Endothelial cell of umbilical vein (primary cell): ENCODE results near the gene NDUFA6. TPM values are rescaled to one million over a fixed set of nuclear protein-coding genes. Genes with fewer than 3 reads are reported as not detected.
"Not testable (repeated sequence)": the region's sequence is repeated elsewhere in the genome, so short reads cannot be mapped to it uniquely, and the experiment has no call there.

Experiments
- BruUV-seq: library from RNA; stranded (reverse); fragments of 400-500 nt; replicated peaks from 2 replicates; lab custom pipeline; 2021; lab: Mats Ljungman, UMichigan
- CTCF ChIA-PET: fragments of 300-600, 350-600 bp; sonication (Branson Sonifier 250); formaldehyde crosslinking; loops from one replicate; lab custom pipeline; 2021; ENCODE audit warnings: antibody characterized with exemption, inconsistent platforms; lab: Charles Lee
- POLR2A ChIA-PET: fragments of 300-600, 350-600 bp; sonication (Branson Sonifier 250); formaldehyde crosslinking; loops from one replicate; lab custom pipeline; 2021; ENCODE audit warnings: antibody characterized with exemption, inconsistent platforms; lab: Charles Lee
- DNase-seq: peaks from one replicate; pipeline ENCODE4 v3.0.0-alpha.2; 2011; ENCODE audit warnings: low read depth, low spot score
- FAIRE-seq: peaks from 2 replicates; lab custom pipeline; 2011; peaks lifted over from hg19 to GRCh38; lab: Jason Lieb, UNC
- H2AFZ ChIP-seq: 2 replicates; pipeline ENCODE4 v1.6.0; 2012; ENCODE audit warnings: low read depth, low read length, control low read depth, inconsistent platforms
- H3K27ac ChIP-seq: 2 replicates; pipeline ENCODE4 v1.5.1; 2011; ENCODE audit warnings: low read depth, mild to moderate bottlenecking, control low read depth, low read length, moderate library complexity; ENCODE audit not compliant: insufficient read depth
- H3K27me3 ChIP-seq, 2 experiments: 2 replicates each; pipeline versions ENCODE4 v1.6.0 to v1.6.1; 2011; ENCODE audit warnings: low read length in 2 of 2, mixed read lengths in 1 of 2; ENCODE audit not compliant: control insufficient read depth in 2 of 2, insufficient read depth in 2 of 2
- H3K36me3 ChIP-seq, 2 experiments: 2 replicates in 1 of 2; 3 replicates in 1 of 2; pipeline ENCODE4 v1.5.1; 2011; ENCODE audit warnings: low read length in 2 of 2, mild to moderate bottlenecking in 1 of 2, moderate library complexity in 1 of 2; ENCODE audit not compliant: control insufficient read depth in 2 of 2, insufficient read depth in 2 of 2; ENCODE audit errors: extremely low read depth in 1 of 2
- H3K4me1 ChIP-seq: 3 replicates; pipeline ENCODE4 v1.5.1; 2011; ENCODE audit warnings: mild to moderate bottlenecking, low read length; ENCODE audit not compliant: control insufficient read depth, insufficient read depth; ENCODE audit errors: extremely low read depth
- H3K4me2 ChIP-seq: 2 replicates; pipeline ENCODE4 v1.6.1; 2011; ENCODE audit warnings: low read length, control low read depth, mixed read lengths; ENCODE audit not compliant: insufficient read depth
- H3K4me3 ChIP-seq, 3 experiments: fragments of 200-600 bp in 1 of 3; sonication (generic), shearing (Covaris generic) in 1 of 3; replicated peaks in 1 of 3; 2 replicates each; pipeline ENCODE4 v1.5.1; 2011 to 2016; ENCODE audit warnings: control low read depth in 3 of 3, low read length in 3 of 3, mild to moderate bottlenecking in 2 of 3, inconsistent platforms in 1 of 3, low read depth in 1 of 3, moderate library complexity in 1 of 3; ENCODE audit not compliant: insufficient read depth in 1 of 3
- H3K79me2 ChIP-seq: 2 replicates; pipeline ENCODE4 v1.6.0; 2012; ENCODE audit warnings: low read length, inconsistent platforms; ENCODE audit not compliant: control insufficient read depth, insufficient read depth
- H3K9ac ChIP-seq: replicated peaks from 2 replicates; pipeline ENCODE3; 2011; ENCODE audit warnings: low read length, control low read depth; ENCODE audit not compliant: insufficient read depth; ENCODE audit errors: extremely low read depth
- H3K9me1 ChIP-seq: replicated peaks from 3 replicates; pipeline ENCODE4 v1.6.0; 2011; ENCODE audit warnings: mild to moderate bottlenecking, low read length; ENCODE audit not compliant: control insufficient read depth, insufficient read depth; ENCODE audit errors: extremely low read depth
- H3K9me3 ChIP-seq: replicated peaks from 2 replicates; pipeline ENCODE4 v1.5.1; 2012; ENCODE audit warnings: low read length, inconsistent platforms; ENCODE audit not compliant: control insufficient read depth, insufficient read depth
- H4K20me1 ChIP-seq: replicated peaks from 2 replicates; pipeline ENCODE3; 2011; ENCODE audit warnings: mild to moderate bottlenecking, low read length; ENCODE audit not compliant: control insufficient read depth, insufficient read depth; ENCODE audit errors: extremely low read depth
- GATA2 ChIP-seq: IDR thresholded peaks from 2 replicates; pipeline ENCODE4 v1.7.0; 2011; ENCODE audit warnings: low read depth, mild to moderate bottlenecking, moderate library complexity, mixed read lengths, low read length; ENCODE audit not compliant: insufficient read length, insufficient read depth
- MYC ChIP-seq: IDR thresholded peaks from one replicate; pipeline ENCODE4 v1.6.1; 2011; ENCODE audit warnings: mild to moderate bottlenecking, low read depth, low read length
- dilution Hi-C: fragments of 300-500 bp; cut with MboI; formaldehyde crosslinking; loops from one replicate; pipeline ENCODE4 v1.15.0; 2019; ENCODE audit warnings: low sequenced_read_pairs; ENCODE audit not compliant: extremely low pct_ligation_motif_present
- intact Hi-C: fragments of 100-400 bp; cut with micrococcal nuclease; formaldehyde crosslinking; loops from one replicate; pipeline ENCODE4 v1.10.0; 2022
- polyA plus RNA-seq, 4 experiments: library from polyadenylated mRNA; depleted of rRNA in 3 of 4; stranded (reverse) in 3 of 4; unstranded in 1 of 4; fragments of >200 nt; gene quantifications; 2 replicates each; pipeline versions ENCODE4 v1.2.1 to v1.2.3, GENCODE V29; 2011 to 2012; ENCODE audit warnings: missing spikeins in 1 of 4
- total RNA-seq: library from RNA; stranded (reverse); gene quantifications from 2 replicates; pipeline ENCODE4 v1.2.3, GENCODE V29; 2021
- TF ChIP-seq, protein P1 (sequence below), 2 donors: IDR thresholded peaks; 1 replicate in 1 of 2; 2 replicates in 1 of 2; pipeline ENCODE4 v1.5.1; 2011; ENCODE audit warnings: low read length in 2 of 2, mild to moderate bottlenecking in 2 of 2, moderate library complexity in 2 of 2, control low read depth in 1 of 2, inconsistent platforms in 1 of 2, low read depth in 1 of 2; ENCODE audit not compliant: insufficient read depth in 1 of 2; ENCODE audit errors: extremely low read depth in 1 of 2

Gene NDUFA6
- total and polyA plus RNA-seq, 2 donors (not counting 3 experiments of a cell fraction or from before 2014, with no cell fraction given): 66.1 to 95.7 TPM

DNA sequence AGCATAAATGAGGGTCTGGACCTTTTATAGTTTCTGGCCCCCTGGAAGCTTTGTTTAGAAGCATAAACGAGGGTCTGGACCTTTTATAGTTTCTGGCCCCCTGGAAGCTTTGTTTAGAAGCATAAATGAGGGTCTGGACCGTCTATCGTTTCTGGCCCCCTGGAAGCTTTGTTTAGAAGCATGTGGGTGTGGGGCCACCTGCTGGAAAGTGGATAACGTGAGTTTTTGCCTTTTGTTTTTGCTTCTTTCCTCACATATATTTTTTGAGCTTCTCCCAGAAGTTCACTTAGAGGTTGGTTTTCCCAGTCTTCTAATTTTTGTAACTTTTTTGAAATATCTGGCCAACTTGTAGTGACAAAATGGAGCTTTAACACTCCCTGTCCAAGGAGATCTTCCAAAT, 22.2 kb upstream of the NDUFA6 start:
- H3K27me3 ChIP-seq, H3K9me1 ChIP-seq, H3K4me1 ChIP-seq, H3K27ac ChIP-seq, H3K4me3 ChIP-seq, BruUV-seq, H3K4me2 ChIP-seq, H2AFZ ChIP-seq, H3K9me3 ChIP-seq, H4K20me1 ChIP-seq, H3K79me2 ChIP-seq, POLR2A ChIA-PET, H3K9ac ChIP-seq, dilution Hi-C loops, H3K36me3 ChIP-seq, FAIRE-seq: not testable (repeated sequence)
- peak; percentile 30 for DNase-seq
- CTCF ChIA-PET: interaction anchor here (0.6 to 5.1 kb wide), 20 partner anchors 9 to 416 kb away, joined by 3 to 83 read pairs (median 4); partner anchors contain the start of genes CENPM, NDUFA6, SEPTIN3 and SHISA8
- TF ChIP-seq, protein P1, sequence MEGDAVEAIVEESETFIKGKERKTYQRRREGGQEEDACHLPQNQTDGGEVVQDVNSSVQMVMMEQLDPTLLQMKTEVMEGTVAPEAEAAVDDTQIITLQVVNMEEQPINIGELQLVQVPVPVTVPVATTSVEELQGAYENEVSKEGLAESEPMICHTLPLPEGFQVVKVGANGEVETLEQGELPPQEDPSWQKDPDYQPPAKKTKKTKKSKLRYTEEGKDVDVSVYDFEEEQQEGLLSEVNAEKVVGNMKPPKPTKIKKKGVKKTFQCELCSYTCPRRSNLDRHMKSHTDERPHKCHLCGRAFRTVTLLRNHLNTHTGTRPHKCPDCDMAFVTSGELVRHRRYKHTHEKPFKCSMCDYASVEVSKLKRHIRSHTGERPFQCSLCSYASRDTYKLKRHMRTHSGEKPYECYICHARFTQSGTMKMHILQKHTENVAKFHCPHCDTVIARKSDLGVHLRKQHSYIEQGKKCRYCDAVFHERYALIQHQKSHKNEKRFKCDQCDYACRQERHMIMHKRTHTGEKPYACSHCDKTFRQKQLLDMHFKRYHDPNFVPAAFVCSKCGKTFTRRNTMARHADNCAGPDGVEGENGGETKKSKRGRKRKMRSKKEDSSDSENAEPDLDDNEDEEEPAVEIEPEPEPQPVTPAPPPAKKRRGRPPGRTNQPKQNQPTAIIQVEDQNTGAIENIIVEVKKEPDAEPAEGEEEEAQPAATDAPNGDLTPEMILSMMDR (IDR thresholded peaks at IDR 0.05; ENCODE audit: extremely low read depth in 1 of 2, insufficient read depth in 1 of 2, low read depth in 1 of 2, low read length in 2 of 2): peak in 1 of 2 donors; percentile 35
- intact Hi-C loops: loop anchor here (10.0 kb wide), 1 partner anchor 418 kb away; the partner anchor contains the start of gene MEI1

DNA sequence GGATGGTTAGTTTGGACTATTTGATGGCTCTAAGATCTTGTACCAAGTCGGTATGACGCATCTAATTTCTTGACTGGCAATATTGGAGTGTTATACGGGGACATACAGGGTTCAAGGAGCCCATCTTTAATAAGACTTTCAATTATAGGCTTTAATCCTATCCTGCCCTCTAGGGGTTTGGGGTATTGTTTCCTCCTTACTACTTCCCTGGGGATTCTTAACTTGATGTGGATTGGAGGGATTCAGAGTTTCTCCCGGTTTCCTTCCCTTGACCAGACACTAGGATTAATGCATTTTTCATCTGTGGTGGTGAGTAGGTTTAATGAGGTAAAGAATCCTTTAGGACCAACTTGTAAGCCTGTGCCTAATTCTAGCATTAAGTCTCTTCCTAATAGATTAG, 21.2 kb upstream of the NDUFA6 start:
- Histone ChIP-seq H3K4me3 (no peak overlapping the region), H3K9me3 (no peaks in the 10 kb centered on the region), H4K20me1 (no peaks in the 10 kb centered on the region), H3K9me1 (no peaks in the 10 kb centered on the region), H2AFZ (no peak overlapping the region), H3K4me2 (no peak overlapping the region), H3K27me3 (no peaks in the 10 kb centered on the region), H3K79me2 (no peaks in the 10 kb centered on the region), H3K27ac (no peak overlapping the region), H3K36me3 (no peaks in the 10 kb centered on the region), H3K9ac (no peak overlapping the region), H3K4me1 (no peaks in the 10 kb centered on the region)
- FAIRE-seq (no peak), DNase-seq (no peak)
- TF ChIP-seq GATA2: no peak
- no peak for TF ChIP-seq MYC
- ChIA-PET CTCF (interaction anchor here (0.9 to 5.1 kb wide), 3 partner anchors 9 to 145 kb away, joined by 4 to 83 read pairs (median 71); partner anchors contain the start of genes NDUFA6 and SEPTIN3), POLR2A (no interaction called here)
- intact Hi-C loops: loop anchor here (10.0 kb wide), 1 partner anchor 417 kb away; the partner anchor contains the start of gene MEI1
- no TSS peak for BruUV-seq
- dilution Hi-C loops: no loop called here
